Mesothelial cell of epicardium (in vitro differentiated cells): ENCODE results near the gene GPR149. TPM values are rescaled to one million over a fixed set of nuclear protein-coding genes. Genes with fewer than 3 reads are reported as not detected.

Source experiments
- DNase-seq, 2 experiments: peaks; one replicate each; pipeline ENCODE4 v3.0.0; 2021; ENCODE audit warnings: low spot score in 2 of 2; ENCODE audit not compliant: unreplicated experiment in 2 of 2
- H3K27ac Mint-ChIP-seq: 2 replicates; pipeline ENCODE4 v1.8.0; 2021; ENCODE audit warnings: mixed read lengths
- H3K27me3 Mint-ChIP-seq: 2 replicates; pipeline ENCODE4 v1.8.0; 2021; ENCODE audit warnings: low read depth, mixed read lengths
- H3K36me3 Mint-ChIP-seq: 2 replicates; pipeline ENCODE4 v1.8.0; 2021; ENCODE audit warnings: mixed read lengths
- H3K4me1 Mint-ChIP-seq: 2 replicates; pipeline ENCODE4 v1.8.0; 2021; ENCODE audit warnings: mixed read lengths
- H3K4me3 Mint-ChIP-seq: 2 replicates; pipeline ENCODE4 v1.8.0; 2021; ENCODE audit warnings: mild to moderate bottlenecking, moderate library complexity, mixed read lengths
- H3K9me3 Mint-ChIP-seq: 2 replicates; pipeline ENCODE4 v1.8.0; 2021; ENCODE audit warnings: mixed read lengths
- CTCF ChIP-seq: fragments of 200-600 bp; sonication (generic); IDR thresholded peaks from one replicate; pipeline ENCODE4 v1.5.0; 2021; ENCODE audit warnings: antibody characterized with exemption; ENCODE audit not compliant: unreplicated experiment
- total RNA-seq: library from RNA; stranded (reverse); gene quantifications from 3 replicates; pipeline ENCODE4 v1.2.1, GENCODE V29; 2021

The GPR149 gene
- total RNA-seq, 1 donor from 2014 or later: not detected

DNA sequence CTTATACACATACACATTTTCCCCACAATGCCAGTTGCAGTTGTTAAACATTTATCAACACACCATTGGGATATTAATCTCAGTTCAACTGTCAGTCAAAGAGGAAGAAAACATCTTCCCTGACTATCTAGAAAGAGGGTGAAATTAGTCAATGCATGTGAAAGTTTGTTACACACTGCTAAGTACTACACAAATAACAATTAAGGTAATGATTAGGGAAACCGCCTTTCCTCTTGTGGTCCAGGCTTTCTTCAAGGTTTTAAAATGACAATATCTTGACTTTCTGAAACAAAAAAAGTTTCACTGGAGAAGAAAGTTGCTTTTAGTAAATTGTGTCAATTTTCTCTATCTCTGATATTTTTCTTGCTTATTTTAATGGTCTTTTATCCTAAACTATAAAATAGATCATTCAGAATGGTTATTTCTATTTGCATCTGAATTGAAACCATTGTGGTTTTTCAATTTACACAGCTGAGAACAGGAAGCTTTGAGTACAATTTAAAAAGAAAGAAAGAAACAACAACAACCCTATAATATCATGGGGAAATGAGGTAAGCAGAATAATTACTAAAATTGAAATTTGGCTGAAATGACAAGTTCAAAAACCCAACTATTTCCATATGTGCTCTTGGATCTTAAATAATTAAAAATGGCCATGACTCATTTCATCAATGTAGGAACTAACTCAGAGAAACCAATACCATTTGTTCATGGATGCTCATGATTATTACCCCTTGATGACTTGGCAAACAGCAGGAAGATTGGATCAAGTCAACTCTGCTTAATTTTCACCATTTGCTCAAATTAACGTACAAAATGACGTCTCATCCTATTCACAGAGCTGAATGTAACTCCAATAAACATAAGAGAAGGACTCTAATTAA is 31.7 kb downstream of the GPR149 start:
- no peak for TF ChIP-seq CTCF
- Mint-ChIP-seq H3K27ac (no peak overlapping the region), H3K36me3 (no peaks in the 10 kb centered on the region), H3K27me3 (peaks cover 1% of the 10 kb centered on the region), H3K4me3 (no peak overlapping the region), H3K9me3 (no peaks in the 10 kb centered on the region), H3K4me1 (peaks cover 4% of the 10 kb centered on the region)
- no peak for DNase-seq

- H3K27ac Mint-ChIP-seq: no peak overlapping the region
- H3K4me3 Mint-ChIP-seq: no peak overlapping the region
- no peaks in the 10 kb centered on the region for H3K27me3 Mint-ChIP-seq
- no peak for TF ChIP-seq CTCF
- peaks cover 24% of the 10 kb centered on the region for H3K9me3 Mint-ChIP-seq
- DNase-seq: no peak
- H3K4me1 Mint-ChIP-seq: peaks cover 13% of the 10 kb centered on the region
- no peaks in the 10 kb centered on the region for H3K36me3 Mint-ChIP-seq
These were observed 40.1 kb downstream of the GPR149 start for GRCh38 chr3:154389861-154390260.

DNA sequence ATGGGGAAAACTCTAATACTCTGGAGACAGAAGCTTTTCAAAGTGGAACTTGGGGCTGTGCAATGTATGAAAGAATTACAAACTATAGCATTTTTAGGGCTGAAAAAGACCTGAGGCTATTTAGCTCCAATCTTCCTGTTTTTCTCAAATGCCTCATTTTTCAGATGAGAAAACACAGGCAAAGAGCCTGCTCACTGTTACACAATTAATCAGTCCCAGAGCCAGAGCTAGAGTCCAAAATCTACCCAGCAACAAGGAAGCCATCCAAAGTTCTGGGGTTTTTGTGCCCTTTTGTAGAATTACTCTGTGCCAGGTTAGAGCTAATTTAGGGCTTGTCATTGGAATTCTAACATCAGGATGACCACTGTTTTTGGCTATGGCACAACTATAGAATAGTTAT is 45.5 kb downstream of the GPR149 start:
- DNase-seq: no peak
- H3K4me1 Mint-ChIP-seq: peaks cover 22% of the 10 kb centered on the region
- no peaks in the 10 kb centered on the region for H3K27me3 Mint-ChIP-seq
- no peak for TF ChIP-seq CTCF
- no peaks in the 10 kb centered on the region for H3K36me3 Mint-ChIP-seq
- H3K27ac Mint-ChIP-seq: no peak overlapping the region
- no peak overlapping the region for H3K4me3 Mint-ChIP-seq
- H3K9me3 Mint-ChIP-seq: peaks cover 3% of the 10 kb centered on the region

- Mint-ChIP-seq H3K27me3 (no peaks in the 10 kb centered on the region), H3K36me3 (no peaks in the 10 kb centered on the region), H3K9me3 (peaks cover 3% of the 10 kb centered on the region), H3K4me3 (no peak overlapping the region), H3K27ac (no peak overlapping the region), H3K4me1 (no peaks in the 10 kb centered on the region)
- no peak for TF ChIP-seq CTCF
- no peak for DNase-seq
These were observed 51.7 kb downstream of the GPR149 start for GRCh38 chr3:154378311-154378710.

- peak overlapping the region; percentile 54 for H3K27ac Mint-ChIP-seq
- TF ChIP-seq CTCF: no peak
- peaks cover 2% of the 10 kb centered on the region for H3K36me3 Mint-ChIP-seq
- peaks cover 33% of the 10 kb centered on the region for H3K9me3 Mint-ChIP-seq
- H3K4me3 Mint-ChIP-seq: no peak overlapping the region
- no peak for DNase-seq
- peaks cover 12% of the 10 kb centered on the region for H3K4me1 Mint-ChIP-seq
- no peaks in the 10 kb centered on the region for H3K27me3 Mint-ChIP-seq
These were observed 62.8 kb downstream of the GPR149 start for GRCh38 chr3:154367221-154367620.
